H1 (cell line): Measurements from ENCODE around the gene MATN4. TPM values are rescaled to one million over a fixed set of nuclear protein-coding genes. Genes with fewer than 3 reads are reported as not detected.

Source experiments
- BCL11A ChIP-seq, 2 experiments: IDR thresholded peaks; one replicate each; pipeline ENCODE4 v1.6.1; 2011; ENCODE audit warnings: low read depth in 2 of 2, low read length in 2 of 2, mild to moderate bottlenecking in 2 of 2
- CHD2 ChIP-seq: IDR thresholded peaks from 2 replicates; pipeline ENCODE4 v1.6.1; 2012; ENCODE audit warnings: low read length, improper control_type of control experiment
- GABPA ChIP-seq: IDR thresholded peaks from 2 replicates; pipeline ENCODE4 v1.6.1; 2011; ENCODE audit warnings: mild to moderate bottlenecking, low read length, moderate library complexity, borderline replicate concordance; ENCODE audit not compliant: insufficient read depth
- JUND ChIP-seq: IDR thresholded peaks from 2 replicates; pipeline ENCODE4 v1.6.1; 2011; ENCODE audit warnings: mild to moderate bottlenecking, improper control_type of control experiment, low read length
- NANOG ChIP-seq: IDR thresholded peaks from 2 replicates; pipeline ENCODE4 v1.6.1; 2011; ENCODE audit warnings: low read length, low read depth, mild to moderate bottlenecking, inconsistent platforms; ENCODE audit not compliant: insufficient read depth, poor library complexity, severe bottlenecking
- RBBP5 ChIP-seq: IDR thresholded peaks from 2 replicates; pipeline ENCODE4 v1.7.1; 2012; ENCODE audit warnings: low read depth, mild to moderate bottlenecking, inconsistent platforms, low read length, moderate library complexity, borderline replicate concordance
- SRF ChIP-seq: IDR thresholded peaks from 2 replicates; pipeline ENCODE4 v1.6.1; 2011; ENCODE audit warnings: mild to moderate bottlenecking, low read depth, low read length, moderate library complexity
- polyA plus RNA-seq, 7 experiments: library from polyadenylated mRNA; depleted of rRNA in 3 of 7; stranded (reverse) in 5 of 7; unstranded in 2 of 7; fragments of >200 nt in 5 of 7; fragments of 200-250 nt in 2 of 7; gene quantifications; 1 replicate in 5 of 7; 2 replicates in 1 of 7; 4 replicates in 1 of 7; pipeline versions ENCODE4 v1.2.1 to v1.2.3, GENCODE V29; 2011 to 2013; ENCODE audit warnings: missing spikeins in 2 of 7, mixed read lengths in 2 of 7
- total RNA-seq: library from RNA; stranded (reverse); fragmentation: NEBNext Ultra II Directional; extraction: Animal tissue kit (Norgen Biotek cat#: 25700); gene quantifications from 2 replicates; pipeline ENCODE4 v1.2.1, GENCODE V29; 2021

Gene MATN4
- total and polyA plus RNA-seq, 2 of the 8 experiments (the other 6 are each of a cell fraction or from before 2014, with no cell fraction given): 2.1 to 4.4 TPM

DNA sequence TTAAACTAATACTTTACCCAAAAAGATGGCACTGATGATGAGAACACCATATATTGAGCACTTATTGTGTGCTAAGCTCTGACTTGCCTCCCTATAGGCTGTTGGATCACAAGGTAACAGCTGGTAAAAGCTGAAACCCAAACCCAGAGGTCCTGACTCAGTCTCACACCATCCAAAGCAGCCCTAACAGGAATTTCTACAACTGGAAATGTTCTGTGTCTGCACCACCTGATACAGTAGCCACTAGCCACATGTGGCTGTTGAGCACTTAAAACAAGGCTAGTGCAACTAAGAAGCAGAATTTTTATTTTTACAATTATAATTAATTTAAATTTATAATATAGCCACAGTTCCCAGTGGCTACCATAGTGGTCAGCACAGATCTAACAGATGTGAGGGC is 15.6 kb upstream of the MATN4 start (continued):
- TF ChIP-seq BCL11A (IDR thresholded peaks at IDR 0.05; ENCODE audit: low read depth in 2 of 2, low read length in 2 of 2) (no peak), NANOG (no peak), GABPA (no peak), RBBP5 (no peak), JUND (no peak), CHD2 (no peak), SRF (no peak)
